SIG-M5 treated with dmso at 0.1 percent for 504 hours (cell line): ENCODE data around the gene TEDDM1.

Experiments used
- DNase-seq: peaks from one replicate; lab custom pipeline; 2025; ENCODE audit not compliant: unreplicated experiment; lab: John Stamatoyannopoulos, UW

The TEDDM1 gene

DNA sequence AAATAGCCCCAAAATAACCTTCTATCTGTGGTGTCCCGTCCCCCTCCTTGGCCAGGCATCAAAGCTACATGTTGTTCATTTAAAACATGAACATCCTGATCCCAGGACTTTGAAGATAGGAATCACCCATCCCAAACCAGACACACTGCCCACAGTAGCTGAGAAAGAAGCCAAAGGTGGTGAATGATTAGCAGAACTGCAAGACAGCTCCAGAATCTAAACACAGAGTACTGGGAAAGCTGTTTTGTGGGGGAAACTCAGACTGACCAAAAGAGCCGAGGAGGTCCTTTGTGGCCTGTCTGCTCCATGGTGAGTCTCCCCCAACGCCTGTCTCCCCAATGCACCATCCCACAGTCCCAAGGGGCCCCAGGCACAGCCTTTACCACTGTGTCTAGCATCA, 7.3 kb upstream of the TEDDM1 start:
- DNase-seq = no peak

DNA sequence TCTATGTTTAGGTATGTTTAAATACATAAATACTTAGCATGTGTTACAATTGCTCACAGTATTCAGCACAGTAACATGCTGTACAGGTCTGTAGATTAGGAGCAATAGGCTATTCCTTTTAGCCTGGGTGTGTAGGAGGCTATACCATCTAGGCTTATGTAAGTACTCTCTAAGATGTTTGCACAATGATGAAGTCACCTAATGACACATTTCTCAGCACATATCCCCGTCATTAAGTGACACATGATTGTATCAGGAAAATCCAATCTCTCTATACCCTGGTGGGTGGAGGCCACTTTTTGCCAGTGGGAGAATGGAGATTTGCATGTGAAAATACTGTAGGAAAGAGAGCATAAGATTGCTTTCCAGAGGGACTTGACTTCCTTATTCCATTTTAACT, 5.5 kb upstream of the TEDDM1 start:
- DNase-seq = no peak

DNA sequence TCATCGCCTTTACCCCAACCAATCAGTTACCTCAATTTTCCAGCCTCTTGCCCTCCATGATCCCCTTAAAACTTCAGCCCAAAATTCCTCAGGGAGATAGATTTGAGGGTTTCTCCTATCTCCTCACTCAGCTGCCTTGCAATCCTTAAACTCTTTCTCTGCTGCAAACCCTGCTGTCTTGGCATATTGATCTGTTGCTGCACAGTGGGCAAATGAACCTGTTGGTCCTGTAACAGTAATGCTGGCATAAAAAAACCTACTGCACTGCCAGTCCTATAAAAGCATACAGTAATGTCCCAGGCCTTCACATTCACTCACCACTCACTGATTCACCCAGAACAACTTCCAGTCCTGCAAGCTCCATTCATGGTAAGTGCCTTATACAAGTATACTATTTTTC, 5.1 kb upstream of the TEDDM1 start:
- no peak for DNase-seq

DNA sequence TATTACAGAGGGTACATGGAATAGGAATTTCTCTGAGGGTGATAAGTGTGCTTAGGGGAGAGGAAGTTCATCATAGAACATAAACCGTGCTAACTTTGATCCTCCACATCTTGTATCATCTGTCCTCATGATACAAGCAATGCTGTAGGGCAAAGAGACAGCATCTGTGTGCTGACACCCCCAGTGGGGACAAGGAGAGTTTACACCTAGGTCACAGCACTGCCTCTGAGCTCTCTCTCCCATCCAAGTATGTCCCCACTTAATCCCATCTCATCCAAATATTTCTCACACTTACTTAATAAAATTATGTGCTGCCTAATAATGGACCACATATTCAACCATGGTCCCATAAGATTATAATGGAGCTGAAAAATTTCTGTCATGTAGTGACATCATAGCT, 4.3 kb upstream of the TEDDM1 start:
- peak; percentile 45 for DNase-seq

DNA sequence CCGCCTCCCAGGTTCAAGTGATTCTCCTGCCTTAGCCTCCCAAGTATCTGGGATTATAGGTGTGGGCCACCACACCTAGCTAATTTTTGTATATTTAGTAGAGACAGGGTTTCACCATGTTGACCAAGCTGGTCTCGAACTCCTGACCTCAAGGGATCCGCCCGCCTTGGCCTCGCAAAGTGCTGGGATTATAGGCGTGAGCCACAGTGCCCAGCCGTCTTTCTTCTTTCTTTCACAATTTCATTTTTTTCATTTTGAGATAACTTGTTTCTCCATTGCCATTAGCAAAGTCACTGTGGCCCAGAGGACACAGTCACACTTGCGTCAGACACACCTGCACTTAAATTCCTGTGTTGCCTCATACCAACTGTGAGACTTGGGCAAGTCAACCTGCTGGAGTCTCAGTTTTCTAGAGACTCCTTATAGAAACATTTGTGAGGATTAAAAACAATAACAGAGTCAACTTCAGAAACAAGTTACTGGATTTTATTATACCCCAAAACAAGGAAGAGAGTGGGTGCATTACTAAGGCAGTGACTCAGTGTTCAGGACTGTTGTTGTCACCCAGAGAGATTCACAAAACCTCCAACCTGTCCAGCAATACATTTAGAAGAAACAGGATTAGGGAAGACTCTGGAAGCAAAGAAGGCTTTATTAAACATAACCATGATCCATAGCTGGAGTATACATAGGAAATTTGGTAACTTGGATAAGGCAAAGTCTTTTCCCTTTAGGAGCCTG, 2.6 kb downstream of the TEDDM1 start:
- DNase-seq = peak; percentile 50

DNA sequence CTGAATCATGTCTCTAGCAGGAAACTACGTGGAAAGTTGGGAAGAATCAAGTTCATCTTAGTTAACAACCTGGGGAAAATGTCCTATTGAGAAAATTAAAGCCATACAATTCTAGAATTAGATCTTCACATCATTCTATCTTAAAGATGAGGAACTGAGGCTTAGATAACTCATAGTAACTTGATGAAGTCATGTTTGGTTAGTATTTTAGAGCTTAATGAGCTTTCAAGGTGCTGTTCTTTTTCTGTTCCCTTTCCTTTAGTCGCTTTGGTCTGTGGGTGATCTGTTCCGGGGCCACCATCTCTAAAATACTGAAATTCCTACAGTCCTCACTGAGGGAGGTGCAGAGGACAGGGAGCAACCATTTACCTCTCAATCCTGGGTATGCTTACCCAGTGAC, 4.6 kb downstream of the TEDDM1 start:
- no peak for DNase-seq

DNA sequence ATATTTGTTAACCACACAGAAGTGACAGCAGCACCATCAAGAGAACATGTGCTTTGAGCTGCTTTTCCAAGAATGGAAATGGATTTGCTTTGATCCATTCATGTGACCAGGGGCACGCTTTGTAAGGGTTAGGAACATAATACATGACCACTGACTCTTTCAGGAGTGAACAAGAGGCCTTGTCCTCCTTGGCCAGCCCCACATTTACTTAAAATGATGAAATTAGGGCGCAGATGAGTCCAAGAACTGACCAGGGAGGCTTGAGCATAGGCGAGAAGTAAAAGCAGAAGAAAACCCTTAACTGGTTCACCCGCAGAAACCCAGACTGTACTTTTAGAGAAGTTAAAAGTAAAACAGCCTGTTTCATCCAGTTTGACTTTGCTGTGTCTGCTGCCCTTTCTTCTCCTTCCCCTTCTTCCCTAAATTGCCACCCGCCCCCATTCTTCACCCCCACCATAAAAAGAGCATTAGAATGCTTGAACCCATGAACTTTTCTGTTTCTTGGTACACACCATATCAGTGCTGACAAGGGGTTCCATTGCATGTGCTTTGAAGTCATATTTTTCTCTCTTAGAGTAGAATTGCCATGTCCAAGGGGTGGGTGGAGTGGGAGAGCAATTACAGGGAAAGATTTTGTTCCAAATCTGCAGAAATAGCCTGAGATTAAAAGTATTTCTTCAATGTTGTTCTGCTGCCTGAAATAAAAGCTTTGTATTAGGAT, 6.3 kb downstream of the TEDDM1 start:
- peak; percentile 95 for DNase-seq

DNA sequence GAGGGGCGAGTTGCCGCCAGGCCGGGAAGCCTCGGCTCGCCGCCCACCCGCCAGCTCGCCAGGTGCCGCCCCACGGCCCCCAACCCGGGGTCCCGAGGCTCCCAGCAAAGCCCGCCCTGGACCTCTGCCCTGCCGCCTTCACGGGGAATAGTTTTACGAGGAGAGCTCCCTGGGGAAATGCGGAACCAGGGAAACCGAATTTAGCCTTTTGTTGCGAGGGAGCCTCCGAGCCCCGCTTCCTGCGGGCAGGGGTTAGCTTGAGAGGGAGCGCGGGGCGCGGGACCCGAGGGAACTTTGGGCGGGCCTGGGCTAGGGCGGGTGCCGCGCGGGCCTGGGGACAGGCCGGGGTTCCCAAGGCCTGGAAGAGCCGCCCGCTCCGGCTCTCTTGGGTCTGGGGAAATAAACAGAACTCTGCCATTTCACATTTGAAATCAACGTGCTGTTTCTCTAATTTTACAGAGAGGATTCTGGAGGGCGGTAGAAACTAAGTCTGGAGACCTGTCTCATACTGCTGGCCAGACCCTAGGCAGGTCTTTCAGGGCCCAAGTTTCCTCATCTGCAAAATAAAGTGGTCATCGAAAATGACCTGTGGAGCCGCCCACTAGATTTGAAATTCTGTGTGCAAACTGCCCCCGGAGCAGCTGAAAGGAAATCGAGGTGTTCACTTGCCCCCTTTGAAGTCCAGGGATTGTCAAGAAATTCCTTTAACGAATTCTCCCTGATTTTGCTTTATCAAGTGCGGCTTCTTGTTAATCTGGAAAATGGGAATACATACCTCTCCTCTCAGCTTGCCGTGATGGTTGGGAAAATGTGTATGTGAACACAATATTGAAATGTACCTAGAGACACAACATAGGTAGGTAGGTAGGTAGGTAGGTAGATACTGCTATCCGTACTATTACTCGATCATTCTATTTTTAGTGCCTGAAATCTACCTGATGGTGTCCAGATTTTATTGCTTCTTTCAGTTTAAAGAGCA, 8.1 kb downstream of the TEDDM1 start:
- DNase-seq = peak; percentile 92

DNA sequence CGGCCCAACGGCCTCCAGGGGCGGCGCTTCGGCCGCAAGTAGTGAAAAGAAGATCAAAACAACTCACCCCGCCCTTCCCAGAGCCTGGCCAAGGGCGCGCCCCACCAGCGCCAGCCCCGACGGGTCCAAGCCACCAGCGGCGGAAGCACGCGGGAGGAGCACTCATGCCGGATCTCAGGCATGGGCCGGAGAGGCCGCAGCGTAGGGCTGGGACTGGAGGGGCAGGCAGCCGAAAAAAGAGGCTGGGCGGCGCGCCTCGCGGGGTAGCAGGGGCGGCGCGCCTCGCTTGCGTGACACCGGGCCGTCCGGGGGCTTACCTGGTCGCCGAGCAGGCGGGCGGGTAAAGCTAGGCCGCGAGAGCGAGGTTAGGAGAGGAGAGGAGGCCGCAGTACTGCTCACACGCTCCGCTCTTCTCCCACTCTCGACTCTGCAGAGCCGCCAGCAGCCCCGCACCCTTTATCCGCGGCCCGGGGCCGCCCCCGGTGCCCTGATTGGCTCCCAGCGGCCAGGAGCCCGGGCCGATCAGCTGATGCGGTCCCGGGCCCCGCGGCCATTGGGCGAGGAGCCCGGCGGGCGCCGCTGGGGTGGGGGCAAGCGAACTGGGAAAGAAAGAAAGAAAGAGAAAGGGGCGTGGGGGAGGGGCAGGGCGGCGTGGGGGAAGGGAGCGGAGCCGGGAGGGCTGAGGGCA, 9.0 kb downstream of the TEDDM1 start, which contains the start of gene GLUL:
Gene GLUL (minus strand): TSS at position 429 of the 688 bp plus-strand sequence. CDS start 3,053 bp downstream, outside the sequence.
- DNase-seq = peak; percentile 93

DNA sequence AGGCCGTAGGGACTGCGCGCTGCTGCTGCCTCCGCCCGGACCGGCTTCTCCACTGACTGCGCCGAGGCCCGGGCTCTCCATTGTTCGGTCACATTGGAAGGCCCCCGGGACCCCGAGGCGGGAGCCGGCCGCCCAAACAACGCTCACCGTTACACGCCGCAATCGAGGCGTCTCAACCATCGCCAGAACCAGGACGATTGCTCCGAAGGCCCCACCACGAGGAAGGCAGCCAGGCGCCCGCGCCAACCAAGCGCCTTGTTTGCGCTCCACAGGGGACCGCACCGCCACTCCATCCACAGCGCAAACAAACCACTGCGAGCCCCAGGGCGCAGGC, 9.5 kb downstream of the TEDDM1 start:
- DNase-seq = no peak

DNA sequence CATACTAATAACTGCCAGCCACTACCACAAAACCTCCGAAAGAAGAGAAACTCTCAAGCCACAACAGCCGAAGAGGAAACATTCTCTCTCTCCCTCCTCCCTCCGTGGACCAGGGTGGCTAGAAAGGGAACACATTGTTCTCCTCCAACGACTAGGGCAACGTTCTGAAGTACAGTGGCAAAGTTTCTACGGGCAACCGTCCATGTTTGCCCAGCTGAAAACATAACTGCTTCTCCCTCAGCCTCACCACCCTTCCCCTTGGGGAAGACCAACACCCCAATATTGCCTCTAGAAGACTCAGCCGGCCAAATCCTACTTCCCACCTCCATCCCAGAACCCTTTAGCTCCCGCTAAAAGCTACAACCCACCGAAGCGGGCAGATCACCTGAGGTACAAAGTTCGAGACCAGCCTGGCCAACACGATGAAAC, 10.8 kb downstream of the TEDDM1 start:
- DNase-seq = peak; percentile 78

DNA sequence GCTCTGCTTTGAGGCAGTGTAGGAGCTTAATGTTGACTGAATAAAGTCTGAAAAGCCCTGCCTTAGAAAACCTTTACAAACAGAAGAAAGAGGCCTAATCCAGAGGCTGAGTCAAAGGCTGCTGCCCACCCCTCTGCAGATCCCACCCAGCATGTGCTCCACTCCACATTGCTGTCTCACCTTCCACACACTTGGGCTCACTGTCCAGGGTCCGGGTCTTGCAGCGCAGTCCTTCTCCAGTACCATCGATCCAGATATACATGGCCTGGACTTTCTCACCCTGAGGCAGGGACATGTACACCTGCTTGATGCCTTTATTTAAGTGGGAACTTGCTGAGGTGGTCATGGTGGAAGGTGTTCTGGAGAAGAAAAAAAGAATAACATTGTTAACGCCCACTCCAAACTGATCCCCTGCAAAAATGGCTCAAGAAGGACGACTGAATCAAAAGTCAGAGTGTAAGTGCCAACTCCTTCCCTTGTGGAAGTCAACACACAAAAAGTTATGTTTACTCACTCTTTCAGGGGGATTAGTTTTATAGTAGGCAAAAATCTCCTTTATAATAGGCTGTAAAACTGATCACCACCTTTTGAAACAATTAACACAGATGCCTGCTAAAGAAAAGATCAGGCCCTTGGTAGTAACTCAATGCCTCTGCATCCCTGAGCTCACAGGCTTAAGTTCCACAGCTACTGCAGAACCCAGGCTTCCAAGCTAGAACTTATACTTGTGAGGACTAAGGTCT, 11.9 kb downstream of the TEDDM1 start:
- DNase-seq = no peak

DNA sequence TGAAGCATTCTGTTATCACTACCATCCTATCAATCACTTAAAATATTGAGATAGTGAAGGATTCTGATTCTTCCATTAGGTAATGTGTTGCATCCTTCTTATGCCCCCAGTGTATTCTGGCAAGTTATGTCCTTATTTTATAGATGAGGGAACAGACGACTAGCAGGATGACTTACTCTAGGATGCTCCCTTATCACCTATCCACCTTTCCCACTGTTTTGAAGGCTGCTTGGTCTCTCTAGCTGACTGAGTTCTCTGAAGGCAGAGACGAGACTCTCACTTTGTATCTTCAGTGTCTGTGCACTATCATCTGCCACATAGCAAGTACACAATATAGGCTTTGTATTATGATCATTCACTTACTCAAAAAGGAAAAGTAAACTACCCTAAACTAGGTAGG, 12.9 kb downstream of the TEDDM1 start:
- no peak for DNase-seq

DNA sequence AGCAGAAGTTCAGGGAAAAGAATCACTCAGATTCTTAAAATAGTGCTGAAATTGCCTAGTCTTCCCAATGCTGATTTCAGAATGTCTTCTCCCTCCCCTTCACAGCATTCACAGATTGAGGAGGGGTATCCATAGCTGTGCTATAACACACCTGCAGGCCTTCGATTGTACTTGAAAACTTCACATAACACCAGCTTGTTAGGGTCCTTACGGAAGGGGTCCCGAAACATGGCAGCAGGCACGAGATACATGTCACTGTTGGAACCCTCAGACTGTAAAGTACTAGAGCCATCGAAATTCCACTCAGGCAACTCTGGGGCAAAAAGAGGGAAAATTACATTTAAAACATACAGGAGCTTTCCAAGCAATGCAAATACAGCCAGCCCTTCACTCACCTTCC, 13.5 kb downstream of the TEDDM1 start:
- DNase-seq = no peak

DNA sequence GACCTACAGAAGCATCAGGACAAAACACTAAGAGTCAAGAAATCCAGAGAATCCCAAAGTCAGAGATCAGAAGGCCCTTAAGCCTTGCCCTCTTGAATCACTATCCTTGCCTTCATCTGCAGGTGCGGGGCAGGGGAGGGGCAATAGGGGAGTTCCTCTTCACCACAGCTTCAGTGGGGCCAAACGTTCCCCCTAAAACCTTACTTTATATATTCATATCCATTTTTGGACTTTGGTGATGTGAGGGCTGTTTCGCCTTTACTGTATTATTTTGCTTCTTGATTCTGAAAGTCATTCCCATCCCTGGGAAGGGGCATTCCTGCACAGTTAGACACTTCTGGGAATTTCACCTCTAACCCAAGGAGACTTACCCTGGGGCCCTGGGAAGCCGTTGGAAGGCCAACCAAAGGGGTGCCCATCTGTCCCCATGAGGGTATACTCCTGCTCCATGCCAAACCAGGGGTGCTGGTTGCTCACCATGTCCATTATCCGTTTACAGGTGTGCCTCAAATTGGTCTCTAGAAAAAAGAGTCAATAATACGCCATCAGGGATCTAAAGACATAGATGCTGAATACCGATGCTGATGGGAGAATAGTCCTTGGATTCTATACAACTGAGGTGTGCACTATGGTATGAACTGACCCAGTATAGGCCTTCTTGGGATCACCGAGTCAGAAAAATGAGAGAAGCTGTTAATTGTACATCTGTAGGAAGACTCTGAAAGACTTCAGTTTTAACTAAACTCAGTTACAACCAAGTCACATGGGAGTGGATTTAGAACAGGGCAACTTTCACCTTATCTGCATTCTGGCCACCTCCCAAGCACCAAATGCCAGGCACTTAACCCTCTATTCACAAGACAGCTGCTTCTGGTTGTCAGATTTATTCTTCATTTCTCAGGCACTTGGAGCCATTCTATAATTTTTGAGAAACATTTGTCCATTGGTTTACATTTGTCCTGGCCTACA, 14.3 kb downstream of the TEDDM1 start:
- no peak for DNase-seq

DNA sequence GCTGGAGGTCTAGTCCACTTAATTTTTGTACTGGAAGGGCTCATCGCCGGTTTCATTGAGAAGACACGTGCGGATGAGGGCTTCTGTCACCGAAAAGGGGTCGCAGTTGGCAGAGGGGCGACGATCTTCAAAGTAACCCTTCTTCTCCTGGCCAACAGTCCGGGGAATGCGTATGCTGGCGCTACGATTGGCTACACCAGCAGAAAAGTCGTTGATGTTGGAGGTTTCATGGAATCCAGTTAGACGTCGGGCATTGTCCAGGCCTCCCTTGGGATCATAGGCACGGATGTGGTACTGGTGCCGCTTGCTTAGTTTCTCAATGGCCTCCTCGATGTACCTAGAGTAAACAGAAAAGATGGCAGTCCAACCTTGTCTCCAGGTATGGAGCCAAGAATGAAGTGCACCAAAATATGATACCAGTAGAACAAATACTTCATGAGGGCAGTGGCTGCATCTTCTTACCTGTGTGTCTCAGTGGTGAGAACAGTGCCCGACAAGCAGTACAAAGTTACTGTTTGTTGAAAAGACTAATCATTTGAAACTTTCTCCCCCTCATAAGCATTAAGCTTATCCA, 16.0 kb downstream of the TEDDM1 start:
- no peak for DNase-seq

DNA sequence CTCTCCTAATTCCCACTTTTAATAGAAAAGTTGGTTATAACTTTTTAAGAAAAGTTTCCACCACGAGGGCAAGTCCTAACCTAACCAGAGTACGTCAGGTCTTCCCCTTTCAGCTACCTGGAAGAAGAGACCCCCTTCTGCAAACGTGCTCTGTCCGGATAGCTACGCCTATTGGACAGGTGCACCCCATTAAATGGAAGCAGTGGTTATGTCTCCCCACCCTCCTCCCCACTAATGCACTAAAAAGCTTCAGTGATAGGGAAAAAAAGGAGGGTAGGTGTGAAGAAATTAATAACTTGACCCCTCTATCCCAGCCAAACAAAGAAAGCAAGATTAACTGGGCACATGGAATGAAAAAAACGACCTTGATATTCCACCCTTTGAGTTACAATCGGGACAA, 16.5 kb downstream of the TEDDM1 start:
- no peak for DNase-seq

DNA sequence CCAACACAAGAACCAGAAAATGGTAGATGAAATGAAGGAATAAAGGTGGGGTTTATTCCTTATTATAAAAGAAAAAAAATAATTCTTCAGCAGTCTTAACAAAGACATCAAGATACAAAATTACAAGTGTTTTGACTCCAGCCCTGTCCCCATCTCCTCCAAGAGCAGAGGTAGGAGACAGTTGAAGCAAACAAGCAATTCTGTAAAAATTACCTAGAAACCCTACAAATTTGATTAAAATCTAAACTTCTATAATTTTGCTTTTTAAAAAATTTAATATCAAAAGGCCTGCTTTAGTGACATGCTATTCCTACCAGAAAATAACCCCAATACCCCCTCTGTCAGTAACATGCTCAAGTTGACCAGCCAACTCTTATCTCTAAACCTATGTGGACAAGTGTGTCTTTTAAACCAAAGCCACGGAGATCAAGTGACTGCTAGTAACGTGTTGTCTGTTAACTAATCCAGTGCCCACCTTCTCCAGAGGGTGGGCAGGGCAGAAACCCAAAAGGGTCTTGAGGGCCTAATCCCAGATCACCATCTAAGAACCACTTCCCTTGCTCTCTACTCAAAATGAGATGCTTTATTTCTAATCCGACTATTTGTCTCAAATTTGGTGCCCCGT, 17.3 kb downstream of the TEDDM1 start:
- DNase-seq = no peak
